BE2C (cell line): Measurements from ENCODE around the gene C12orf75.

Experiments used
- DNase-seq: peaks from one replicate; pipeline ENCODE4 v3.0.0-alpha.2; 2020
- H3K27me3 ChIP-seq: fragments of 250-450 bp; sonication (Bioruptor Pico); 2 replicates; pipeline ENCODE4 v1.5.1; 2020; ENCODE audit warnings: mild to moderate bottlenecking
- H3K36me3 ChIP-seq: fragments of 250-450 bp; sonication (Bioruptor Pico); 2 replicates; pipeline ENCODE4 v1.5.1; 2020; ENCODE audit warnings: mild to moderate bottlenecking
- H3K4me1 ChIP-seq: fragments of 250-450 bp; sonication (Bioruptor Pico); 2 replicates; pipeline ENCODE4 v1.5.1; 2020
- H3K4me3 ChIP-seq: 2 replicates; pipeline ENCODE4 v1.5.1; 2011; ENCODE audit warnings: low read depth, low read length
- H3K9me3 ChIP-seq: fragments of 250-450 bp; sonication (Bioruptor Pico); 2 replicates; pipeline ENCODE4 v1.5.1; 2020
- TF ChIP-seq, protein P1 (sequence below): IDR thresholded peaks from 2 replicates; pipeline ENCODE4 v1.5.1; 2012; ENCODE audit warnings: mild to moderate bottlenecking, low read depth, low read length

Gene C12orf75

DNA sequence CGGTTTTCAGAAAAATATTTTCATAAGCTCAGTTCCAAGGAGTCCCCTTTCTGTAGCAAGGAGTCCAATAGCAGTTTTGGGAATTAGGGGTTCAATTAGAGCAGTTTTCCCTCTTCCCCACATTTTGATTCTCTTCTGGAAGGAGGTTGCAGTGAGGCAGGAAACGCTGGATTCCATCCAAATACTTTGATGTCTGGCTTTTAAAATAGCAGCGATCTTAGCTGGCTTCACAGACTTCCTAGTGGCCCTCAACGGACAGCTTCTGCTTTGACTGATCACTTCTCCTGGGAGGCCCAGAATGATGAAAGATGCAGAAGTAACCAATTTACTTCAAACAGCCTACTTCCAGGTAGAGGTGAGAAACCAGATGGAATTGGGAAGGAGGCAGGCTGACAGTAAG is 63.1 kb downstream of the C12orf75 start:
- no peaks in the 10 kb centered on the region for H3K4me1 ChIP-seq
- H3K4me3 ChIP-seq = no peak overlapping the region
- no peaks in the 10 kb centered on the region for H3K9me3 ChIP-seq
- no peaks in the 10 kb centered on the region for H3K27me3 ChIP-seq
- no peak for DNase-seq
- H3K36me3 ChIP-seq = no peaks in the 10 kb centered on the region
- TF ChIP-seq, protein P1, sequence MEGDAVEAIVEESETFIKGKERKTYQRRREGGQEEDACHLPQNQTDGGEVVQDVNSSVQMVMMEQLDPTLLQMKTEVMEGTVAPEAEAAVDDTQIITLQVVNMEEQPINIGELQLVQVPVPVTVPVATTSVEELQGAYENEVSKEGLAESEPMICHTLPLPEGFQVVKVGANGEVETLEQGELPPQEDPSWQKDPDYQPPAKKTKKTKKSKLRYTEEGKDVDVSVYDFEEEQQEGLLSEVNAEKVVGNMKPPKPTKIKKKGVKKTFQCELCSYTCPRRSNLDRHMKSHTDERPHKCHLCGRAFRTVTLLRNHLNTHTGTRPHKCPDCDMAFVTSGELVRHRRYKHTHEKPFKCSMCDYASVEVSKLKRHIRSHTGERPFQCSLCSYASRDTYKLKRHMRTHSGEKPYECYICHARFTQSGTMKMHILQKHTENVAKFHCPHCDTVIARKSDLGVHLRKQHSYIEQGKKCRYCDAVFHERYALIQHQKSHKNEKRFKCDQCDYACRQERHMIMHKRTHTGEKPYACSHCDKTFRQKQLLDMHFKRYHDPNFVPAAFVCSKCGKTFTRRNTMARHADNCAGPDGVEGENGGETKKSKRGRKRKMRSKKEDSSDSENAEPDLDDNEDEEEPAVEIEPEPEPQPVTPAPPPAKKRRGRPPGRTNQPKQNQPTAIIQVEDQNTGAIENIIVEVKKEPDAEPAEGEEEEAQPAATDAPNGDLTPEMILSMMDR = no peak

DNA sequence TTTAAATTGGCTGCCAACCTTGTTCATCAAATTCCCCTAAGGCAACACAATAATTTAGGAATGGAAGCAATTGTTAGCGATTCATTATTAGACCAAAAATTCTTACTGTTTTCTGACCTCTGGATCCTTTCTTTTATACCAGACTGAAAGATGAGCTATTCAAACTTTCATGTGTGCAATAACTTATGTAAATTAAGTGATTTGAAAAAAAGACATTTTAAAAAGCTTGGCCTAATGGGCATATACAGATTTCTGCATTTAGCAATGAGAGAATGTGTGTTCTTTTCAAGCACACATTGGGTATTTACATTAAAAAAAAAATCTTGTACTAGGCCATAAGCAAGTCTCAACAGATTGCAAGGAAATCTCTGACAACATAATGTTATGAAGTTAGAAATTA is 65.5 kb downstream of the C12orf75 start:
- H3K4me3 ChIP-seq = no peak overlapping the region
- H3K36me3 ChIP-seq = no peaks in the 10 kb centered on the region
- no peaks in the 10 kb centered on the region for H3K27me3 ChIP-seq
- TF ChIP-seq, protein P1 = no peak
- DNase-seq = no peak
- H3K4me1 ChIP-seq = no peaks in the 10 kb centered on the region
- H3K9me3 ChIP-seq = no peaks in the 10 kb centered on the region

DNA sequence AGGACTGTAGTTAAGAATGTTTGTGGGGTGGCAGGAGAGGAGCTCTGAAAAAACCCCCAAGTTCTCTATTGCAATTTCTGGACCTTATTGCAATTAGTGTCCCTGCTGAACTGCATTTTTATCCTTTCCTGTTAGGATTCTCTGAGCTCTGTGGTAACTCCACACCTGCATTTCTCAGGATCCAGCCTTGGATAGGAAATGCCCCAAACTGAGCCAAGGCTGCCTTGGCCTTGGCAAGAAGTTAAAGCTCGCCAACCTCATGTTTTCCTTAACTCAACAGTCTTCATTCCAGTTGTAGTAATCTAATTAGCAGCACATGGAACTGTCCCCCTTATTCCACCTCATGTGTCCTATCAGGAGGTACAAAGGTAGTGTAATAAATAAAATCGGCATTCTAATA is 66.5 kb downstream of the C12orf75 start:
- DNase-seq = no peak
- no peak overlapping the region for H3K4me3 ChIP-seq
- H3K27me3 ChIP-seq = no peaks in the 10 kb centered on the region
- no peaks in the 10 kb centered on the region for H3K9me3 ChIP-seq
- TF ChIP-seq, protein P1 = no peak
- H3K4me1 ChIP-seq = no peaks in the 10 kb centered on the region
- no peaks in the 10 kb centered on the region for H3K36me3 ChIP-seq

DNA sequence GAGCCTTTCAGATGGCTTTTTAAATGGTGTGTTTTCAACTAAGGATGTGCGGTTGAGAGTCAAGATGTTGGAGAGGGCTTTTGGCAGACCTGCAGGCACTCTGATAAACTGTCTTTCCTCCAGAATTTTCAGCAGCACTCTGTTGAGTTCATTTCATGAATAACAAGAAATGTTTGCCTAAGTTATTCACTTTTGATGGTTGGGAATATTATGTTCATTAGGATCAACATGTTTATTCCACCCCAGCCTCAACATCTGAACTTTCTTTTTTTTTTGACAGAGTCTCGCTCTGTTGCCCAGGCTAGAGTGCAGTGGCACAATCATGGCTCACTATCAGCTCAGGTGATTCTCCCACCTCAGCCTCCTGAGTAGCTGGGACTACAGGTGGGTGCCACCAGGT is 68.4 kb downstream of the C12orf75 start:
- TF ChIP-seq, protein P1 = no peak
- no peak for DNase-seq
- no peaks in the 10 kb centered on the region for H3K4me1 ChIP-seq
- H3K4me3 ChIP-seq = no peak overlapping the region
- H3K27me3 ChIP-seq = no peaks in the 10 kb centered on the region
- H3K9me3 ChIP-seq = no peaks in the 10 kb centered on the region
- H3K36me3 ChIP-seq = no peaks in the 10 kb centered on the region

DNA sequence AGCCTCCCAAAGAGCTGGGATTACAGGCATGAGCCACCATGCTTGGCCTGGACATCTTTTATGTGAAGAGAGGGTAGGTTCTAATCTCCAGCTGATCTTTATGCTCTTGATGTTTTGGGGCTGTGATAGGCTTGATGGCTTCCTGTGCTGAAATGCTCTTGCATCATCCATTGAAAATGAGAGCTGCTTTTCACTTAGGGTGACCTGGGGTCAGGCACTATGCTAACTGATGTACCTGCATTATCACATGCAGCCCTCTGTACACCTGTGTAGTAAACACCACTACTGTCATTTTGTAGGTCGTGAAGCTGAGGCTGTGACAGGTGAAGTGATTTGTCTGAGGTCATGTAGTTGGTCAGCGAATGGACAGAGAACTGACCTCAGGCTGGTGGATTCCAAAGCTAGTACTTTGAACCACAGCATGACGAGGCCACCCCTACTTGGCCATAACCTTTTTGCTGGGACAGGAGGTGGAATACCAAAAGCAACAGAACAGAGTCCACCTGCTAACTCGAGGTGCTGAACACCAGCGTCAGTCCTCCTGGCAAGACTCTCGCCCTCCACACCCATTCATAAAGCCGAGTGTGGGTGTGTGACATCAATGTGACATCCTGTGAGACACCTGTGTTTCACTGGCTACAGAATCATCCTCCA is 69.1 kb downstream of the C12orf75 start:
- TF ChIP-seq, protein P1 = no peak
- H3K9me3 ChIP-seq = no peaks in the 10 kb centered on the region
- DNase-seq = no peak
- H3K4me1 ChIP-seq = no peaks in the 10 kb centered on the region
- H3K27me3 ChIP-seq = no peaks in the 10 kb centered on the region
- H3K4me3 ChIP-seq = no peak overlapping the region
- H3K36me3 ChIP-seq = no peaks in the 10 kb centered on the region

DNA sequence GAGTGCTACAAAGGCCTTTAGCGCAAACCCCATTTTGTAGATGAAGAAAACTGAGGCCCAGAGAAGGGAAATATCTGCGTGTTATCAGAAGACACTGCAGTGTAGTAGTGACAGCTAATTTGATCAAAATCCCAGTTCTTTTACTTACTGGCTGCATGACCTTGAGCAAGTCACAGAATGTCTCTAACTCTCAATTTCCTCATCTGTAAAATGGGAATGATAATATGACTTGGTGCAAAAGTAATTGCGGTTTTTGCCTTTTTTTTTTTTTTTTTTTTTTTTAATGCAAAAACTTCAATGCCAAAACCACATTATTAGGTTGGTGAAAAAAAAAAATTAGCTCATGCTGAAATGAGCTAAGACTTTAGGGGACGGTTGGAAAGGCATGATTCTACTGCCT is 69.7 kb downstream of the C12orf75 start:
- TF ChIP-seq, protein P1 = no peak
- H3K4me3 ChIP-seq = no peak overlapping the region
- H3K9me3 ChIP-seq = no peaks in the 10 kb centered on the region
- no peaks in the 10 kb centered on the region for H3K36me3 ChIP-seq
- no peaks in the 10 kb centered on the region for H3K4me1 ChIP-seq
- no peaks in the 10 kb centered on the region for H3K27me3 ChIP-seq
- no peak for DNase-seq
